CD4-positive, alpha-beta T cell treated with Interleukin-2 at 100 ng/mL for 4 hours (primary cell): ENCODE results near the gene NKAIN4.

ENCODE experiments used
- DNase-seq: peaks from one replicate; pipeline ENCODE4 v3.0.0-alpha.2; 2020; ENCODE audit warnings: low spot score

The NKAIN4 gene

DNA sequence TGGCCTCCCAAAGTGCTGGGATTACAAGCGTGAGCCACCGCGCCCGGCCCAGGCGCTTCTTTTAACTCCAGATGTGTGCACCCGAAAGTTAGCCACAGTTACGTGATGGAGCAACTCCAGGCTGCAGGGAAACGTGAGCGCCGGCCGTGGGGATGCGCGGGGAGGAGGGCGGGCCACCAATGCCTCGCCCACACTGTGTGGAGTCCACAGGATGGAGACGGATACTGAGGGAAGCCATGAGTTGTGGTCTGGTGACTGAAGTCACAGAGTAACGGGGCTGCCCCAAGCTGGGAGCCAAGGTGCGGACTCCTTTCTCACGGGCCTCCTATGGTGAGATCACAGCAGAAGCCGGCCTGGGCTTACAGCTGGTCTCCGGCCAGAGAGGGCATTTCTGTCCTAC lies 61.5 kb downstream of the NKAIN4 start:
- DNase-seq: no peak

DNA sequence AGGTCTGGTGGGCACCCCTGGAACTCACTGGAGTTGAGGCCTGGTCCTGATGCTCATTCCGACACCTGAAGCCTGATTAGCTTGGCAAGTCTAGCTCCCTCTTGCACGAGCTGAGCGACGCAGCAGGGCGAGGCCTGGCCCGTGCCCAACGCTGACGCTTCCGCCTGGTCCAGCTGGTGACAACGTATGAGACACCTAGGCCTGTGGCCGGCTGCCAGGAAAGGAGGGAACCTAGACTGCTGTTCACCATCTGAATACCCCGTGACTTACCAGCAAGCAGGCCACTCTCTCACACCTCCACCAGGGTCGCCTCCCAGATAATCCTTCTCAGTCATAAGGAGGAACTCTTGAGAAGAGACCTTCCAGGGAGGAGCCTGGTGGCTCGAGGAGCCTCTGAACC lies 62.9 kb downstream of the NKAIN4 start:
- DNase-seq: no peak

DNA sequence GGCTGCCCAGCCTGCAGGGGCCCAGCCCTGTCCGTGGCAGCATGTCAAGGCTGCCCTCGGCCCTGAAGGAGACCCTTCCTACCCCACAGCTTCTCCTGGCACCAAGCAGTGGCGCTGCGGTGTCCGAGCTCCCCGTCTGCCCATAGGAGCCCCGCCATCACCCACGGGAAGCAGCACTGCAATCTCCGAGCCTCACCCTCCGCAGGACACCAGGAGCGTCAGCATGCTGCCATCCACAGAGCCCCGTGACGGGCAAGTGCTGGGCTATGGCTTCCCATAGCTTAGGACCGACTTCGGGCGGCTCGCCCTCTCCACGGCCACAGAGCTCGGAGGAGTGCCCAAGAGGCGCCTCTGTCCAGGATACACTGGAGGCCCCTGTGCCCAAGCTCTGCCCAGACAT lies 63.4 kb downstream of the NKAIN4 start:
- no peak for DNase-seq
